COR-L47 (cell line): ENCODE results near the gene GGCT.
"Not testable (repeated sequence)": the region's sequence is repeated elsewhere in the genome, so short reads cannot be mapped to it uniquely, and the experiment has no call there.

Experiments used
- DNase-seq: peaks from one replicate; lab custom pipeline; 2025; lab: John Stamatoyannopoulos, UW

The GGCT gene

GRCh38 chr7:30504301-30505173 lies at the start of gene GGCT:
TSS of gene GGCT (minus strand) at chr7:30504829. CDS start at chr7:30504709, 120 bp downstream.
- peak; percentile 99 for DNase-seq

GRCh38 chr7:30553546-30553945 lies 48.9 kb upstream of the GGCT start:
- no peak for DNase-seq

GRCh38 chr7:30553141-30553540 lies 48.5 kb upstream of the GGCT start:
- DNase-seq: no peak

GRCh38 chr7:30552330-30552729 lies 47.7 kb upstream of the GGCT start:
- no peak for DNase-seq

GRCh38 chr7:30549931-30550493 lies 45.4 kb upstream of the GGCT start:
- DNase-seq: peak; percentile 31

GRCh38 chr7:30548845-30549244 lies 44.2 kb upstream of the GGCT start:
- DNase-seq: peak; percentile 84

- DNase-seq: no peak
These were observed 42.0 kb upstream of the GGCT start for GRCh38 chr7:30546596-30546995.

- no peak for DNase-seq
These were observed 41.3 kb upstream of the GGCT start for GRCh38 chr7:30545791-30546555.

GRCh38 chr7:30543813-30544525 lies 39.3 kb upstream of the GGCT start:
- DNase-seq: no peak

- DNase-seq: not testable (repeated sequence)
These were observed 38.5 kb upstream of the GGCT start for GRCh38 chr7:30543115-30543514.

GRCh38 chr7:30533886-30534285 lies 29.3 kb upstream of the GGCT start:
- no peak for DNase-seq

GRCh38 chr7:30531286-30531685 lies 26.7 kb upstream of the GGCT start:
- DNase-seq: no peak

GRCh38 chr7:30530373-30530772 lies 25.7 kb upstream of the GGCT start:
- DNase-seq: no peak

- no peak for DNase-seq
These were observed 24.1 kb upstream of the GGCT start for GRCh38 chr7:30528779-30529178.

GRCh38 chr7:30527297-30527696 lies 22.7 kb upstream of the GGCT start:
- DNase-seq: not testable (repeated sequence)

- DNase-seq: no peak
These were observed 21.5 kb upstream of the GGCT start for GRCh38 chr7:30526163-30526562.

GRCh38 chr7:30525429-30525828 lies 20.8 kb upstream of the GGCT start:
- no peak for DNase-seq

GRCh38 chr7:30524545-30524944 lies 19.9 kb upstream of the GGCT start:
- DNase-seq: no peak

- no peak for DNase-seq
These were observed 18.8 kb upstream of the GGCT start for GRCh38 chr7:30523466-30523865.

GRCh38 chr7:30522159-30522558 lies 17.5 kb upstream of the GGCT start:
- DNase-seq: no peak

- DNase-seq: no peak
These were observed 16.9 kb upstream of the GGCT start for GRCh38 chr7:30521532-30521931.

GRCh38 chr7:30519122-30519521 lies 14.5 kb upstream of the GGCT start:
- no peak for DNase-seq
